ENCODE measurements around the gene MIEF1. TPM values are rescaled to one million over a fixed set of nuclear protein-coding genes. Genes with fewer than 3 reads are reported as not detected.
"Not testable (repeated sequence)": the region's sequence is repeated elsewhere in the genome, so short reads cannot be mapped to it uniquely, and the experiment has no call there.

Gene MIEF1
- total RNA-seq, 1 donor from 2014 or later: 16.3 TPM

DNA sequence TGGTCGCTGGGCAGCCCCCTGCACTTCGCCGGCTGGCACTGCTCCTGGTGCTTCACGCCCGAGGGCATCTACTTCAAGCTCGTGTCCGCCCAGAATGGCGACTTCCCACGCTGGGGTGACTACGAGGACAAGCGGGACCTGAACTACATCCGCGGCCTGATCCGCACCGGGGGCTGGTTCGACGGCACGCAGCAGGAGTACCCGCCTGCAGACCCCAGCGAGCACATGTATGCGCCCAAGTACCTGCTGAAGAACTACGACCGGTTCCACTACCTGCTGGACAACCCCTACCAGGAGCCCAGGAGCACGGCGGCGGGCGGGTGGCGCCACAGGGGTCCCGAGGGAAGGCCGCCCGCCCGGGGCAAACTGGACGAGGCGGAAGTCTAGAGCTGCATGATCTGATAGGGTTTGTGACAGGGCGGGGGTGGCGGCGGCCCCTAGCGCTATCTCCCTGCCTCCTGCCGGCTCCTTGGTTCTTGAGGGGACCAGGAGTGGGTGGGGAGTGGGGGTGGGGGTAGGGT lies 13.5 kb upstream of the MIEF1 start:
- DNase-seq (ENCODE audit: low spot score in 2 of 2) (no peak), FAIRE-seq (no peak)

DNA sequence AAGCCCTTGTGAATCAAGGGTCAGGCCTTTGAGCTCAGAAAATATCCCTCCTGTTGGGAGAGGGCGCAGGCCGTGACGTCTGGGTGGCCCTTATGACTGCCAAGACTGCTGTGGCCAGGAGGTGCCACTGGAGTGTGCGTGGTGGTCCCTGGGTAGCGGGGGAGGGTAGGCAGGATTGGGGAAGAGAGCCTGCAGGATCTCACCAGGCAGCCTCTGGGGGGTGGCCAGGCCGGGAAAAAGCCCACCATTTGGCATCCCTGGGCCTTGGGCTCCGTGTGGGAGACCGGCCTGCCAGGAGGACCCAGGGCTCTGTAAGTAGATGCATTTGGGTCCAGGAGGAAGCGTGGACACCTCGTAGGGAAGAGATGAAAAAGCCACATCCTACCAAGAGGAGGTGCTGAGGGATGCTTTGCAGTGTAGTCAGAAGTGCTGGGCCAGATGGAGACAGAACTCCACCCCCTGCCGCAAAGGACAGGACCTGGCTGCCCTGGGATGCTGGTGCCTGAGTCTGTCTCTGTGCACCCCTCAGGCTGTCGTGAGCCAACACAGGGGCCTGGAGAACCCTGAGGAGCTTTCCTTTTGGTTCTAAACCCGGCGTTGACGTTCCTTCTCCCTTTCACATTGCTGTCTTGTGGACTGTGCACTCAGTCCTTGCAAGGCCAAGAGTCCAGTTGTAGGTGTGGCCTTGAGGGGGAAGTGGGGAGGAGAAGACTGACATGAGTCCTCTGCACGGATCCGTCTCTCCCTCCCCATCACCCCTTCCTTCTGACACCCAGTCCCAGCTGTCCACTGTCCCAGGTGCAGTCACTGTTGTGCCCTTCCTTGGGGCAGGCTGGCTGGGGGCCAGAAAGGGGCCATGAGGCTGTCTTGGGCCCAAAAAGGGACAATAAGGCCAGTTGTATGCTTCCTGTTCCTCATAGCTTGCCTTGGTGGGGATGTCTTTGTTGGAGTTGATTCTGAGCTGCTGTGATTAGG lies 12.7 kb upstream of the MIEF1 start:
- FAIRE-seq: no peak

GRCh38 chr22:39490135-39490798 lies 11.8 kb upstream of the MIEF1 start:
- FAIRE-seq (no peak), DNase-seq (ENCODE audit: low spot score in 2 of 2) (peak; percentile 84 to 89)

More for the DNA sequence above, 12.7 kb upstream of the MIEF1 start:
- DNase-seq (ENCODE audit: low spot score in 2 of 2): no peak

- DNase-seq (ENCODE audit: low spot score in 2 of 2) (no peak), FAIRE-seq (no peak)
These were observed 11.0 kb upstream of the MIEF1 start for GRCh38 chr22:39490966-39491680.

DNA sequence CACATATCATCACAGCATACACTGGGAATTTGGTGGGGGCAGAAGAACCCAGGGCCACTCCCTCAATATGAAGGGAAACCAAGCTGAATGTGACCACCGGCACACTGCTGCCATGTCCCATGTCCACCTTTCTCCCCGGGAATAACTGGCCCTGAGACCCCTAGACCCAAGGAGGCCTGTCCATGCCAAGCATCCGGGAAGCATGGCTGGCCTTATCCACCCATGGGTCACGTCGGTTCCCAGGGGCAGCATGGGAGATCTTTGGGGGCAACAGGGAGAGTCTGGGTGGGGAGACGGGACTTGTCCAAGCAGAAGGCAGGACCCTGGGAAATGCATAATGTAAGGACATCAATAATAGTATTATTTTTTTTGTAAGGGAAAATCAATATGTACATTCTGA lies 10.4 kb upstream of the MIEF1 start:
- DNase-seq (ENCODE audit: low spot score in 2 of 2) (no peak), FAIRE-seq (no peak)

DNA sequence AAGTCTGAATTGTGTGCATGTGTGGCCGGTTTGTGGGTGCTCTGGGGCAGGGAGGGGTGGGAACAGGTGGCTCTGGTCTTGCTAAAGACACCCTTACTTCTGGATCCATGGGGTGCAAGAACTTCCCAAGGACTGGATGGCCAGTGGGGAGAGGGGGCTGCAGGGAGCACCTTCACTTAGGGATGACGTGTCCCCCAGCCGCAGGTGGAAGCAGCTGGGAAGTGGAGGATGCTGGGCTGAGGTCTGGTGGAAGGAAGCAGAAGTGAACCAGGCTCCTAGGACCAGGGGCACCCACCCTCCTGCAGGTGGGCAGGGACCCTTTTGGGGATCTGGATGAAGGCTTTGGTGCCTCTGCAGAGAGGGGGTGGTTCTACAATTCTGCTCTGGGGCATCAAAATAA lies 9.9 kb upstream of the MIEF1 start:
- DNase-seq (ENCODE audit: low spot score in 2 of 2) (no peak), FAIRE-seq (no peak)

DNA sequence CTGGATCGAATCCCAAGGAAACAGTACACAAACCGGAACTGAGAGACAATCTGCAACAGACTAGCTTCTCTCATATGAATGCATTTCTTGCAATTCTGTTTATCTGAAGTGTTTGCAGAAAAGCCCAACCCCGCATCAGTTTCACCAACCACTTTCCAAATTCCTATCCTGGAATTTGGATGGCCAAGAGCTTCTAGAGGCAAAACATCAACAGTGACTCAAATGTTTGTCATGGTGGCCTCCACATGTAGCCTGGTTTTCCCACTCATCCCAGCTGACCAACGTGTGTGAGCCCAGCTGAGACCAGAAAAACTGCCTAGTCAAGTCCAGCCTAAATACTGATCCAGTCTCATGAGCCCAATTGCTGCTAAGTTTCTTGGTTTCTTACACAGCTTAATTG lies 8.3 kb upstream of the MIEF1 start:
- DNase-seq (ENCODE audit: low spot score in 2 of 2) (no peak), FAIRE-seq (no peak)

DNA sequence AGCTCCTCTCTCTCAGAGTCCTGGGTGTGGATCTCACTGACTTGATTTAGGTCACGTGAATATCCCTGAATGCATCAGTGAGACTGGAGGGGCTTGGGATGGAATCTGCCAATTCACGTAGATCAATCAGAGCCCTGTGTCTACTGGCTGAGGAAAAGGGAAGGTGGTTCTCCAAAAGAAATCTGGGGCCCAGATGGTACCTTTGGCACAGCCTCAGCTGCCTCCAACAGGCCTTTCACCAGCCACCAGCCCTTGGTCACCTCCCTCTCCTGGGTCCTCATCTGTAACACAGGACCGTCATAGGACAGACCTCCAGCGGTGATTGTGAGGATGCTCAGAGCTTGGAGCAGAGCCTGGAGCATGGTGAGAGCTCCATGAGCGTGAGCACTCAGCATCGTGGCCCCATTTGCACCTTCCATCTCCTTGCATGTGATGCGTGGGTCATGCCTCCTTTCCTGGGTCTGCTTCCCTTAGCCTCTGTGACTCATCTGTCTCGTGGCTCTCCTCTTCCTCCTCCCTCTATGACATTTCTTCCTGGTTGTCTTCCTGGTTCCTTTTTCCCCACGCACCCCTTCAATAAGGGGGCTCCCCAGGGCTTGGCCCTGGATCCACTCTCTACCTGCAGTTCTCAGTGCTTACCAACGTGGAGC lies 7.5 kb upstream of the MIEF1 start:
- no peak for FAIRE-seq
- DNase-seq (ENCODE audit: low spot score in 2 of 2): no peak

DNA sequence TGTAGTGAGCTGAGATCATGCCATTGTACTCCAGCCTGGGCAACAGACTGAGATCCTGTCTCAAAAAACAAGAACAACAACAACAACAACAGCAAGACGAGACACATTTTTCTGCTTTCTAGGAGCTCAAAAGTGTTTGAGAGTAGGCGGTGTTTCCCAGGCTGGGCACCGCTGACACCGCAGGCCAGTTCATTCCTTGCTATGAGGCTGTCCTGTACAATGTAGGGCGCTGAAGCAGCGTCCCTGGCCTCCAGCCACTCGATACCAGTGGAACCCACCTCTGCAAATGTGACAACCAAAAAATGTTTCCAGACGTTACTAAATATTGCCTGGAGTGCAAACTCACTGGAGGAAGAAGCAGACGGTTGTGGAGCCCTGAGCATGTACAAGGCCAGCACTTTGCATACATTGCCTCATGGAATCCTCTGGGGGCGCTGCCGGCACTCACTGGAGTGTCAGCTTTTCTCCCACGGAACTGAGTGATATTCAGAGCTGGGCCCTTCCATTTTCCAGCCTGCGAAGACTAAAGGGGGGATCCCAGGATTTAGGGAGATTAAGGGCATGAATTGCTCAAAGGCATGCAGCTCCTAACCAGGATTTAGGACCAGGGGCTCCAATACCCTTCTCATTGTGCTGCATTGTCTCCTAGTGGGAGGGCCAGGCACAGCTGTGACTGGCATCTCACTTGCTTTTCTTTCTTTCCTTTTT lies 5.8 kb upstream of the MIEF1 start:
- FAIRE-seq (no peak), DNase-seq (ENCODE audit: low spot score in 2 of 2) (peak; percentile 62 to 67)

- no peak for FAIRE-seq
- no peak for DNase-seq (ENCODE audit: low spot score in 2 of 2)
These were observed 4.7 kb upstream of the MIEF1 start for GRCh38 chr22:39497429-39497828.

GRCh38 chr22:39498368-39498767 lies 3.7 kb upstream of the MIEF1 start:
- DNase-seq (ENCODE audit: low spot score in 2 of 2) (no peak), FAIRE-seq (no peak)

GRCh38 chr22:39498802-39499201 lies 3.3 kb upstream of the MIEF1 start:
- FAIRE-seq (no peak), DNase-seq (ENCODE audit: low spot score in 2 of 2) (no peak)

- DNase-seq (ENCODE audit: low spot score in 2 of 2): no peak
- FAIRE-seq: no peak
These were observed 2.0 kb upstream of the MIEF1 start for GRCh38 chr22:39500101-39500500.

DNA sequence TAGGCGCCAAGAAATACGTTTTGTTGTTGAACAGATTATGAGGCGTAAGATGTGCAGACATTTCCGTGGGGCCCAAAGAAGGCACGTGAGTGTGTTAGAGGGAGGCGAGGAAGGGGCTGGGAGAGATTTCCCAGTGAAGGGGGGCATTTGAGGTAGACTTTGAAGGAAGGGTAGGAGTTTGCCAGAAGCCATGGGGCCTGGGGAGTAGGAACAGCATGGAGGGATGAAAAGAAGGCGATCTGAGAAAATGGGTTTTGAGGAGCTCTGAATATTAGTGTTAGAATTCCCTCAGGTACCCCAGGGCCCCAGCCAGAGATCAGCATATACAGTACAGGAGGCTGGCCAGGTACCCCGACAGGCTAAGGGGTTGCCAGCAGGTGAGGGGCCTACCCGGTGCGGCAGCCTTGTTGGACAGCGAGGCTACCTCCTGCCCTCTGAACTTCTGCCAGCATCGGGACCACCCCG lies 414 bp upstream of the MIEF1 start:
- DNase-seq (ENCODE audit: low spot score in 2 of 2) (no peak), FAIRE-seq (no peak)

GRCh38 chr22:39502789-39503409 lies 809 bp downstream of the MIEF1 start:
- DNase-seq (ENCODE audit: low spot score in 2 of 2) (no peak), FAIRE-seq (no peak)

DNA sequence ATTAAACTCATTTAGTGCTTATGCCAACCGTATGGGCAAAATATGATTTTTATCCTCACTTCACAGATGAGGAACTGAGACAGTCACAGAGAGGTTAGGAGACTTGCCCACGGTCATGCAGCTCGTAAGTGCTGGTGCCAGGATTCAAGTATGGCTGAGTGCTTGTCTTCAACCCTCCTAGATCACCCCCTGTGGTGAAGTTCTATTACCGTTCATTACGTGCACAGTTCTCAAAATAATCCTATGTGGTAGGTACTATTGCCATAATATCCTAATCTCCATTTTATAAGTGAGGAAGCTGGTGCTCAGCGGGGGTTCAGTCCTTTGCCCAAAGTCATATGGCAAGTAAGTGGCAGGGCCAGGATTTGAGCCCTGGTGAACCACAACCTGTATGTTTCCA lies 1.5 kb downstream of the MIEF1 start:
- no peak for FAIRE-seq
- DNase-seq (ENCODE audit: low spot score in 2 of 2): no peak

DNA sequence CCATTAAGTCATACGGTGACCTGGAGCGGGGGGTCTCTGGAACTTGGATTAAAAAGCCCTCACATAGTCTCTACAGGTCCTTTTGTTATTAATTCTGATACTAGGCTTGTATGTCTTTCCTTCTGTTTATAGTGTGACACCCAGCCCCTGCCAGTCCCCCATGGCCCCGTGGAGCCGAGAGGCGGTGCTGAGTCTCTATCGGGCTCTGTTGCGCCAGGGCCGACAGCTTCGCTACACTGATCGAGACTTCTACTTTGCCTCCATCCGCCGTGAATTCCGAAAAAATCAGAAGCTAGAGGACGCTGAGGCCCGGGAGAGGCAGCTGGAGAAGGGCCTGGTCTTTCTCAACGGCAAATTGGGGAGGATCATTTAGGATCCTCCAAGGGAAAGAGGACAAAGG lies 2.0 kb downstream of the MIEF1 start:
- no peak for DNase-seq (ENCODE audit: low spot score in 2 of 2)
- FAIRE-seq: no peak

DNA sequence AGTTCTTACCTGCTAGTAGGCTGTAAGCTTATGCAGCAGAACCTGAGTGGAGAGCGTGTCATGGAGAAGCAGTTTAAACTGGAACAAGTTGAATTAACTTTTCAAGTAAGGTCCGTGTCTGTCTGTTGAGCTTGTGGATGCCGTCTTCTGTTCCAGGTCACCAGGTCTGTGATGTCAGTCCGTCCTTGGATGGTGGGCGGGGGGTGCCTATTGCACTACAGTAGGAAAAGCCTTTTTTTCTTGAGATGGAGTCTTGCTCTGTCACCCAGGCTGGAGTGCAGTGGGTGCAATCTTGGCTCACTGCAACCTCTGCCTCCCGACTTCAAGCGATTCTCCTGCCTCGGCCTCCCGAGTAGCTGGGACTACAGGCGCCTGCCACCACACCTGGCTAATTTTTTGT lies 4.9 kb downstream of the MIEF1 start:
- not testable (repeated sequence) for FAIRE-seq; DNase-seq (ENCODE audit: low spot score in 2 of 2)

GRCh38 chr22:39508393-39508792 lies 6.3 kb downstream of the MIEF1 start:
- FAIRE-seq: no peak

More at GRCh38 chr22:39508393-39508792, 6.3 kb downstream of the MIEF1 start:
- DNase-seq (ENCODE audit: low spot score in 2 of 2): no peak
